Esophagus (tissue), 2 donors: ENCODE data around the gene OPTN. TPM values are rescaled to one million over a fixed set of nuclear protein-coding genes. Genes with fewer than 3 reads are reported as not detected.

Experiments used
- H3K27ac ChIP-seq, 2 donors: one replicate each; pipeline ENCODE4 v1.5.1; 2013; ENCODE audit warnings: low read depth in 2 of 2, mild to moderate bottlenecking in 2 of 2, inconsistent platforms in 1 of 2, low read length in 1 of 2, moderate library complexity in 1 of 2
- H3K27me3 ChIP-seq, 2 donors: one replicate each; pipeline ENCODE4 v1.6.1; 2013; ENCODE audit warnings: low read length in 2 of 2, control low read depth in 1 of 2, mild to moderate bottlenecking in 1 of 2; ENCODE audit not compliant: insufficient read depth in 2 of 2, control insufficient read depth in 1 of 2
- H3K36me3 ChIP-seq, 2 donors: one replicate each; pipeline ENCODE4 v1.6.1; 2013; ENCODE audit warnings: low read length in 1 of 2; ENCODE audit not compliant: control insufficient read depth in 2 of 2, insufficient read depth in 2 of 2
- H3K4me1 ChIP-seq, 2 donors: one replicate each; pipeline ENCODE4 v1.6.1; 2013; ENCODE audit warnings: low read length in 1 of 2; ENCODE audit not compliant: control insufficient read depth in 2 of 2, insufficient read depth in 2 of 2
- H3K4me3 ChIP-seq, 2 donors: one replicate each; pipeline ENCODE4 v1.5.1; 2013; ENCODE audit warnings: low read length in 2 of 2, mild to moderate bottlenecking in 2 of 2, low read depth in 1 of 2, moderate library complexity in 1 of 2
- H3K9me3 ChIP-seq, 2 donors: one replicate each; pipeline ENCODE4 v1.6.1; 2013; ENCODE audit warnings: mild to moderate bottlenecking in 2 of 2, low read depth in 1 of 2, low read length in 1 of 2, moderate library complexity in 1 of 2; ENCODE audit not compliant: control insufficient read depth in 2 of 2, insufficient read depth in 1 of 2
- WGBS, 2 donors: extraction: QIAGEN DNeasy Blood & Tissue Kit; methylation state at CpG; one replicate each; pipeline ENCODE4 v1.1.7; 2013; 5-methylcytosine and 5-hydroxymethylcytosine counted together
- polyA plus RNA-seq, 2 donors: library from polyadenylated mRNA; stranded (reverse); fragments of 200-250 nt; gene quantifications; one replicate each; pipeline ENCODE4 v1.2.3, GENCODE V29; 2013
- donor health status: healthy with polysubstance abuse.
- donor health status: Bipolar disorder and iron deficiency.

The OPTN gene
- polyA plus RNA-seq, 2 donors, result 29.1 to 34.2 TPM

GRCh38 chr10:13161857-13162271 is 61.9 kb downstream of the OPTN start:
- 2 to 3% methylated on average over 18 of the region's 18 CpGs for WGBS, 2 donors

GRCh38 chr10:13163859-13164258 is 63.9 kb downstream of the OPTN start:
- Histone ChIP-seq H3K4me1 (peaks cover 0 to 3% of the 10 kb centered on the region in 2 donors), H3K27ac (no peak overlapping the region), H3K36me3 (no peaks in the 10 kb centered on the region), H3K4me3 (no peak overlapping the region), H3K9me3 (no peaks in the 10 kb centered on the region), H3K27me3 (no peaks in the 10 kb centered on the region)
- 89 to 92% methylated on average over 3 of the region's 3 CpGs for WGBS, 2 donors

More at GRCh38 chr10:13161857-13162271, 61.9 kb downstream of the OPTN start:
- no peaks in the 10 kb centered on the region for H3K36me3 ChIP-seq
- H3K4me1 ChIP-seq, result peaks cover 0 to 3% of the 10 kb centered on the region in 2 donors
- H3K4me3 ChIP-seq, result peak overlapping the region; percentile 48 to 56
- H3K27ac ChIP-seq, result no peak overlapping the region
- no peaks in the 10 kb centered on the region for H3K9me3 ChIP-seq
- H3K27me3 ChIP-seq, result no peaks in the 10 kb centered on the region

DNA sequence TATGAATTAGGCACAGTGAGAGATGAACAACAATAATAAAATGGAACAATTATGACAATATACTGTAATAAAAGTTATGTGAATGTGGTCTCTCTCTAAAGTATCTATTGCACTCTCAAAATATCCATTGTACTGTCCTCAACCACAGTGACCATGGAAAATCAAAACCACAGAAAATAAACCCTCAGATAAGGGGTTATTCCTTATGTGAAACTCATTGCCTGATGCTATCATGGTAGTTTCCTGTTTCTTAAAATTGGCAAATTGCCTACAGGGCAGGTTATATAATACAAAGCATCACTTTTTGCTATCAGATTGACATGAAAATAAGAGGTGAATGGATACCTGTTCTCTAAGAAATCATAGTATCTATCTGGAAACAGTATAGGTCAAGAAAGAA is 65.2 kb downstream of the OPTN start:
- no peak overlapping the region for H3K27ac ChIP-seq
- peaks cover 0 to 3% of the 10 kb centered on the region in 2 donors for H3K4me1 ChIP-seq
- no peak overlapping the region for H3K4me3 ChIP-seq
- H3K36me3 ChIP-seq, result no peaks in the 10 kb centered on the region
- no peaks in the 10 kb centered on the region for H3K27me3 ChIP-seq
- H3K9me3 ChIP-seq, result no peaks in the 10 kb centered on the region

DNA sequence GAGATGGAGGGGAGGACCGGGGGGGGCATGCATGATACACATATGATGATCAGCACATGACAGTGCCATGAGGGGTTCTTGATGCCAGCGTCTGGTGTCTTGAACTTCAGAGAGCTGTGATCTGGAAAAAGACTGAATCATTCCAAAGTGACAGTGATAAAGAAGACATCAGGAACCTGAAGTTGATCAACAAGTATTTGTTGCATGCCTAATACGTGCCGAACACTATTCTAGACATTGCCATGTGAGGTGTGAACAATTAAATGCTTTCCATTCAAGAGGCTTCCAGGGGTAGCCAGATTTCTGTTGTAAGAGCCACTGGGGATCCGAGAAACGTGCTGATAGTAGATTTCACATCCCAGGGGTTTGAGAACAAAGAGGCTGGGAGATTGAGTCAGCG is 67.6 kb downstream of the OPTN start:
- Histone ChIP-seq H3K36me3 (no peaks in the 10 kb centered on the region), H3K27ac (no peak overlapping the region), H3K4me1 (no peaks in the 10 kb centered on the region), H3K4me3 (no peak overlapping the region), H3K9me3 (no peaks in the 10 kb centered on the region), H3K27me3 (no peaks in the 10 kb centered on the region)
- WGBS, 2 donors, result 88 to 89% methylated on average over 7 of the region's 7 CpGs

DNA sequence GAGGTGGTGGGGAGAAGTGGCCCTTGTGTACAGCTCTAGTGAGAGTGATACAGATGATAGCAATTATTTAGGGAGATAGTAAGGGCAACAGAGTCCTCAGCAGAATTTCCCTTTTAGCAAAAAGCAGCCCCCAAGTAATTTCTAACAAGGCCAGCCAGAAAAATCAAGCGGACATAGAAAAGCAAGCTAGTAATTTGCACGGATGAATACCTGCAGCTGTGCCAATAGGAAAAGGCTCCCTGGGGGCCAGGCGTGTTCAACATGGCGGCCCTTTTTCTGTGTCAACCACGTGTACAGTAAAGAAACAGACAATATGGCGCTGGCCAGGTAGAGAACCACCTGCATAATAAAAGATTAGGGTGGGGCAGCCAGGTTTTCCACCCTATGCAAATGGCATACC is 68.8 kb downstream of the OPTN start:
- 89 to 92% methylated on average over 6 of the region's 6 CpGs for WGBS, 2 donors
- H3K27ac ChIP-seq, result no peak overlapping the region

DNA sequence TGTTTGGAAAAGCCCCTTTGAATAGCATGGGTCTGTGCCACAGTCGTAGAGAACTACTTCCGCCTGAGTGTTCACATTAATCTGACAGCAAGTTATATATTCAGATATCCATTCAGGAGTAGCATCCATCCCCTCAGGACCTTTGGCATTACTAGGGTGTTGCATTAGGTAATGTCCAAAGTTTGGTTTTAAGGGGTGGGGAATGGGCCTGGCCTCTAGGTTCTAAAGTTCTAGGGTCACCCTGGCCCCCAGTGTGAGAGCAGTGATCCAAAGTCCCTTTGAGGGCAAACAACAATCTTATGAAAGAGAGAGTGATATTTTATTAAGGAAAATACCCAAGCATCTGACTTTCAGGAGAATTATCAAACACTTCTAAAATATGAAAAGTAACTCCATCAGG is 73.7 kb downstream of the OPTN start:
- WGBS, 2 donors, result 96 to 98% methylated on average over 2 of the region's 2 CpGs
- no peak overlapping the region for H3K27ac ChIP-seq
- no peaks in the 10 kb centered on the region for H3K9me3 ChIP-seq
- H3K36me3 ChIP-seq, result peaks cover 0 to 3% of the 10 kb centered on the region in 2 donors
- H3K4me3 ChIP-seq, result no peak overlapping the region
- no peaks in the 10 kb centered on the region for H3K27me3 ChIP-seq
- no peaks in the 10 kb centered on the region for H3K4me1 ChIP-seq

More for the DNA sequence above, 68.8 kb downstream of the OPTN start:
- no peaks in the 10 kb centered on the region for H3K27me3 ChIP-seq
- no peaks in the 10 kb centered on the region for H3K36me3 ChIP-seq
- no peaks in the 10 kb centered on the region for H3K9me3 ChIP-seq
- no peaks in the 10 kb centered on the region for H3K4me1 ChIP-seq
- H3K4me3 ChIP-seq, result no peak overlapping the region

GRCh38 chr10:13180788-13181187 is 80.8 kb downstream of the OPTN start:
- no peak overlapping the region for H3K27ac ChIP-seq
- H3K4me3 ChIP-seq, result no peak overlapping the region
- 82 to 92% methylated on average over 4 of the region's 4 CpGs for WGBS, 2 donors
- H3K27me3 ChIP-seq, result no peaks in the 10 kb centered on the region
- H3K36me3 ChIP-seq, result peaks cover 0 to 2% of the 10 kb centered on the region in 2 donors
- H3K9me3 ChIP-seq, result no peaks in the 10 kb centered on the region
- H3K4me1 ChIP-seq, result no peaks in the 10 kb centered on the region

DNA sequence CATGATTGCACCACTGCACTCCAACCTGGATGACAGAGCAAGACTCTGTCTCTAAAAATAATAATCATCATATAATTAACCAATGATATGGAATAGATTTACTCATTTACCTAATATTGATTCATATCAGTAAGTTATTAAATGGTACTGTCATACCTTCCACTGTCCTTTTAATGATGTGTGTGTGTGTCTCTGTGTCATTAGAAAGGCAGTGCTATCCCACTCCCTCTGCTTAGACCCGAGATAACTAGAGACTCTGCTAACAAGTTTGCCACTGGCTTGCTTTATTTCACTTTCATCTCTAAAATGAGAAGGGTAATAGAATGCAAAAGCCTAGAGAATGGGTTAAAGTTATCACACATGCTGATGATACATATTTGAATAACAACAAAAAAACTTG is 82.5 kb downstream of the OPTN start:
- Histone ChIP-seq H3K4me3 (no peak overlapping the region), H3K4me1 (no peaks in the 10 kb centered on the region), H3K9me3 (no peaks in the 10 kb centered on the region), H3K27me3 (no peaks in the 10 kb centered on the region), H3K36me3 (peaks cover 0 to 2% of the 10 kb centered on the region in 2 donors), H3K27ac (no peak overlapping the region)
- 86 to 89% methylated on average over 1 of the region's 1 CpG for WGBS, 2 donors

GRCh38 chr10:13183625-13184024 is 83.7 kb downstream of the OPTN start:
- Histone ChIP-seq H3K36me3 (peaks cover 0 to 2% of the 10 kb centered on the region in 2 donors), H3K27ac (no peak overlapping the region), H3K9me3 (no peaks in the 10 kb centered on the region), H3K27me3 (no peaks in the 10 kb centered on the region), H3K4me3 (no peak overlapping the region), H3K4me1 (no peaks in the 10 kb centered on the region)
- WGBS, 2 donors, result 77% methylated on average over 5 of the region's 5 CpGs

GRCh38 chr10:13184276-13184675 is 84.3 kb downstream of the OPTN start:
- no peak overlapping the region for H3K27ac ChIP-seq
- H3K9me3 ChIP-seq, result no peaks in the 10 kb centered on the region
- no peaks in the 10 kb centered on the region for H3K27me3 ChIP-seq
- no peaks in the 10 kb centered on the region for H3K4me1 ChIP-seq
- peaks cover 0 to 2% of the 10 kb centered on the region in 2 donors for H3K36me3 ChIP-seq
- no peak overlapping the region for H3K4me3 ChIP-seq
- WGBS, 2 donors, result 86 to 92% methylated on average over 2 of the region's 2 CpGs
